ENCODE measurements around the gene TMEM101.
"Not testable (repeated sequence)": the region's sequence is repeated elsewhere in the genome, so short reads cannot be mapped to it uniquely, and the experiment has no call there.

TMEM101 gene

DNA sequence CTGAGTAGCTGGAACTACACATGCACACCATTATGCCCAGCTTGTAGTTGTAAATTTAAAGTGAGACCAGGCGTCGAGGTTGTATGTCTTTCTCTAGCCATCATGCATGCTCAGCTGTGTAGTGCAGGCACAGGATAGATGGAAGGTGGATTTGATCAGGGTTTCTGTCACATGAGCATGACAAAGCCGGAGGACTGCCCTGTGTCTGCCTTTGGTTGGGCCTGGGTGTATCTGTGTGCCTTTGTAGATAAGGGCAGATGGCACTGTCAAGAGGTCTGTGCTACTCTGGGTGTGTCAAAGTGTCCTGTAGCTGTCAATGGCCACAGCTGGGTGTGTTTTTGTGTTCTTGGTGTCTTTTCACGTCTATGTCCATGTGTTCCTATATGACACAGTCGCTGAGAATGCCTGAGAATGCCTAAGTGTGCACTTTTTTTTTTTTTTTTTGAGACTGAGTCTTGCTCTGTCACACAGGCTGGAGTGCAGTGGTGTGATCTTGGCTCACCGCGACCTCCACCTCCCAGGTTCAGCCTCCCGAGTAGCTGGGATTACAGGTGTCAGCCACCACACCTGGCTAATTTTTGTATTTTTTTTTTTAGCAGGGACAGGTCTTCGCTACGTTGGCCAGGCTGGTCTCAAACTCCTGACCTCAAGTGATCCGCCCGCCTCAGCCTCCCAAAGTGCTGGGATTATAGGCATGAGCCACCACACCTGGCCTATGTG lies 14.5 kb downstream of the TMEM101 start:
- no peak for DNase-seq (ENCODE audit: low spot score)

DNA sequence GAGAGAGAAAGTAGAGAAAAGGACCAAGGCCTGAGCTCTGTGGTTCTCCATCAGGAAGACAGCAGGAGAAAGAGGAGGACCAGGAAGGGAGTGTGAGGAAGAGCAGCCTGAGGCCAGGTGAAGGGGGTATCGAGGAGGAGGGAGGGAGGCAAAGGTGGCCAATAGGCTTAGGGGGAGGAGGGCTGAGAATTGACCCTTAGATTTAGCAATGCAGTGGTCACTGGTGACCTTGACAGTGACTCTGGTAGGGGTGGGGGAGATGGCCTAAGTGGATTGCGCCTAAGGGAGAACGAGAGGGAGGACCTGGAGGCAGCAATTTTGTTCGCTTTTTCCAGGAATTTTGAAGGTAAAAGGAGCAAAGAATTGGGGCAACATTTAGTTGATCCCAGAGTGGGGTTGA lies 15.7 kb downstream of the TMEM101 start:
- no peak for DNase-seq (ENCODE audit: low spot score)

GRCh38 chr17:43998552-43998951 lies 16.2 kb downstream of the TMEM101 start:
- DNase-seq (ENCODE audit: low spot score) = no peak

GRCh38 chr17:43997180-43997579 lies 17.6 kb downstream of the TMEM101 start:
- DNase-seq (ENCODE audit: low spot score) = not testable (repeated sequence)

GRCh38 chr17:43995150-43995471 lies 19.7 kb downstream of the TMEM101 start:
- no peak for DNase-seq (ENCODE audit: low spot score)

GRCh38 chr17:43994272-43995149 lies 20.3 kb downstream of the TMEM101 start:
- DNase-seq (ENCODE audit: low spot score) = no peak

DNA sequence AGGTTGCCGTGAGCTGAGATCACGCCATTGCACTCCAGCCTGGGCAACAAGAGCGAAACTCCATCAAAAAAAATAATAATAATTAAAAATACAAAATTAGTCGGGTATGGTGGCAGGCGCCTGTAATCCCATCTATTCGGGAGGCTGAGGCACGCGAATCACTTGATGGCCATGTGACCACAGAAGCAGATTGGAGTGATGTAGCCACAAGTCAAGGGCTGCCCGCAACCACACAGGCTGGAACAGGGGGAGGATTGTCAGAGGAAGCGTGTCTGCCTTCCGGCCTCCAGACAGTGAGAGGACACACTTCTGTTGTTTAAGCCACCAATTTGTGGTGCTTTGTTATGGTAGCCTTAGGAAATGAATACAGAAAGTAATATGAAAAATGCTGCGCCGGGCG lies 22.1 kb downstream of the TMEM101 start:
- DNase-seq (ENCODE audit: low spot score) = no peak

GRCh38 chr17:43988301-43988700 lies 26.5 kb downstream of the TMEM101 start:
- DNase-seq (ENCODE audit: low spot score) = no peak

GRCh38 chr17:43987131-43988021 lies 27.4 kb downstream of the TMEM101 start:
- DNase-seq (ENCODE audit: low spot score) = no peak

DNA sequence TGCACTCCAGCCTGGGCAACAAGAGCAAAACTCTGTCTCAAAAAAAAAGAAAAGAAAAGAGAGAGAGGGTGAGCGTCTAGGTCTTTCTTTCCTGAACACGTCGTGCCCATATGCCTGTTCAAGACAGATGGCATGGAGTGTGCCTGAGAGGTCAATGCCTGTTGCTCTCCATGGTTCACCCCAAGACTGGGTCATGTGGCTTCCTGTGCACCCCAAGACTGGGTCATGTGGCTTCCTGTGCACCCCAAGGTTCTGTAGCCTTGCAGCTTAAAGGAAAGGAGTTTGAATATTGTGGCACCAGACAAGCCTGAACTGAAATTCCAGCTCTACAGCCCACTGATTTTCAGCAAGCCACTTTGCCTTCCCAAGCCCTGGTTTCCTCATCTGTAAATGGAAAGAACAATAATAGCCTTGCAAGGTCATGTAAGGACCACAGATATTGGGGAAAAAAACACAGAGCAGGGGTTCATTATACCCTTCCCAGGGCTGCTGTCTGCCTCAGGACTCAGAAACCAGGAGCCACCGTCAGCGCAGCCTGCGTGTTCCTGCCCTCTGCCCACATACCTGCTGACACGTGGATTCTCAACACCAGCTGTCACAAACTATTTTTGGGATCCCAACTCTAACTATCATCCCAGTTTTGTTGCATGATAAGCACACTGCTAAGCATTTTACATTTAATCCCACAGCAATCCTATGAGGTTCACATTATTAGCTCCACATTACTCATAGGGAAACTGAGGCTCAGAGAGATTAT lies 28.4 kb downstream of the TMEM101 start:
- no peak for DNase-seq (ENCODE audit: low spot score)

DNA sequence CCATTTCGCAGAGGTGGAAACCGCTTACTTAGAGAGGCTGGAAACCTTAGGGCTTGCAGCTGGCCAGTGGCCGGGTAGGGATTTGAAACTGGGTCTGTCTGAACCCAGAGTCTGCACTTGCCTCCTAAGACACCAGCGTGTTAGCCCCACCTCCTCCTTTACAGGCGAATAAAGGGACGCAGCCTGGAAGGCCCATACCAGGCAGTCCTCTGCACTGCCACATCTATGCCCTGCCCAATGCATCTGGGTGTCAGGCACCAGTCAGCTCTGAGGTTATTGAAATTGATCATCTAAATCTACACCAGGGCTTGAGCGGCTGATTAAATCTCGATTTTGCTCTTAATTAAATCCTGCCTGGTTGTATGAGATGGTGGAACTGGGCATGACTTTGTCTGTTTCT lies 30.2 kb downstream of the TMEM101 start:
- no peak for DNase-seq (ENCODE audit: low spot score)

GRCh38 chr17:43983515-43984411 lies 31.0 kb downstream of the TMEM101 start:
- no peak for DNase-seq (ENCODE audit: low spot score)

GRCh38 chr17:43983196-43983514 lies 31.6 kb downstream of the TMEM101 start:
- DNase-seq (ENCODE audit: low spot score) = no peak

DNA sequence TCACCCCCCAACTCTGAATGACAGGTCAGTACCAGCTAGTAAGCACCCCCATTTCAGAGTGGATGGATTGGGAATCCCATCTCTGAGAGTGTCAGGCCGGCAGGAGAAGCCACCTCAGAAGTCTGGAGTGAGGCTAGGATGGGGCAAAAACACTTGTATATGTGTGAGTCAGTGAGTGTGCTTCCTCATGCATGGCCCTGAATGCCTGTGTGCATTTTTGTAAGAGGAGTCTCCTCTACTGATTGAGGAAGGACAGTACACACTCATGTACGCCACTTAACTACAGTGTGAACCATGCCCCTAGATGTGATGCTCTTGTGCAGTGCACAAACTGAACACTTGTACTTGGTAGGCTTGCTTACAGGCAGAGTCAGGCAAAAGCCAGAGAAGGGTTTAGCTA lies 32.6 kb downstream of the TMEM101 start:
- no peak for DNase-seq (ENCODE audit: low spot score)

DNA sequence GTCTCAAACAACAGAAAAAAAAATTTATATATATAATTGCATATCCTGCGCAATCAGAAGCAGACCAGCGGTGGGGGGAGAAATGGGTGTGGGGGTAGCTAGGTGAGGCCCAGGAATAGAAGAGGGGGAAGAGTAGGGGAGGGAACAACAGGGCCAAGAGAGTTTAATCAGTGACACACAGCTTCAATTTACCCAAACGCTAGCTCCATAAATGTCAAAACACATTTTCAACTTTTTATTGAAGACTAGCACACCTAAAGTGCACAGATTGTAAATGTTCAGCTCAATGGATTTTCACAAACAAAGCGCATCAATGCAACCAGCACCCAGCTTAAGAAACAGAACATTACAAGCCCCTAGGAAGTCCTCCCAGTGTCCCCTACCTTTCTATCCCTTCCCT lies 35.1 kb downstream of the TMEM101 start:
- no peak for DNase-seq (ENCODE audit: low spot score)

GRCh38 chr17:43979011-43979410 lies 35.8 kb downstream of the TMEM101 start:
- DNase-seq (ENCODE audit: low spot score) = no peak

- DNase-seq (ENCODE audit: low spot score) = no peak
These were observed 36.7 kb downstream of the TMEM101 start for GRCh38 chr17:43978078-43978477.

- no peak for DNase-seq (ENCODE audit: low spot score)
These were observed 37.6 kb downstream of the TMEM101 start for GRCh38 chr17:43976963-43977837.

DNA sequence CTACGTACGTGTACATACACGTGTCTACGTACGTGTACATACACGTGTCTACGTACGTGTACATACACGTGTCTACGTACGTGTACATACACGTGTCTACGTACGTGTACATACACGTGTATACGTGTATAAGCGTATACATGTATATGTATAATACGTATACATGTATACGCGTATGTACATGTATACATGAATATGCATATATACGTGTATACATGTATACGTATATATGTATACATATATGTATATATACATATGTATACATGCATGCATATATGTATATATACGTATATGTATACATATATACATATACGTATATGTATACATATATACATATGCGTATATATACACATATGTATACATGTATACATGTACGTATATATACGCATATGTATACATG lies 38.9 kb downstream of the TMEM101 start:
- no peak for DNase-seq (ENCODE audit: low spot score)

All from kidney capillary endothelial cell (primary cell).